HEK293 (cell line): ENCODE results near the gene RDH5.

ENCODE experiments used
- CTCF ChIA-PET: fragments of 350-600 bp; formaldehyde crosslinking; extraction: SDS; loops from one replicate; lab custom pipeline; 2021; ENCODE audit warnings: antibody characterized with exemption; lab: Yijun Ruan, JAX
- POLR2A ChIA-PET: fragments of 300-600 bp; formaldehyde crosslinking; extraction: SDS; loops from one replicate; lab custom pipeline; 2020; ENCODE audit warnings: antibody characterized with exemption, inconsistent platforms; lab: Yijun Ruan, JAX
- H3K27ac ChIP-seq: fragments of 200-500 bp; sonication (Bioruptor generic); 2 replicates; pipeline ENCODE4 v1.5.1; 2014; ENCODE audit warnings: low read depth, low read length, control low read depth, inconsistent platforms; ENCODE audit errors: extremely low read depth
- H3K36me3 ChIP-seq, 2 experiments: fragments of 200-500 bp in 1 of 2; sonication (Bioruptor generic) in 1 of 2; 1 replicate in 1 of 2; 2 replicates in 1 of 2; pipeline ENCODE4 v1.5.1; 2014 to 2017; ENCODE audit warnings: inconsistent platforms in 2 of 2, low read length in 2 of 2; ENCODE audit not compliant: control insufficient read depth in 2 of 2, insufficient read depth in 1 of 2
- H3K4me1 ChIP-seq: fragments of 200-500 bp; sonication (Bioruptor generic); 2 replicates; pipeline ENCODE4 v1.5.1; 2014; ENCODE audit warnings: mild to moderate bottlenecking, low read length, inconsistent platforms; ENCODE audit not compliant: control insufficient read depth, insufficient read depth
- H3K4me3 ChIP-seq: 2 replicates; pipeline ENCODE4 v1.5.1; 2011; ENCODE audit warnings: low read depth, mild to moderate bottlenecking, control low read depth, low read length, moderate library complexity
- H3K9me3 ChIP-seq: fragments of 200-500 bp; sonication (Bioruptor generic); 2 replicates; pipeline ENCODE4 v1.5.1; 2014; ENCODE audit warnings: low read depth, low read length, inconsistent platforms; ENCODE audit not compliant: control insufficient read depth, insufficient read depth
- EGR2 ChIP-seq: fragments of 450-650 bp; formaldehyde crosslinking; IDR thresholded peaks from 2 replicates; pipeline ENCODE4 v1.5.1; 2016; ENCODE audit warnings: low read depth, missing biosample characterization, missing genetic modification characterization
- MYNN ChIP-seq: fragments of 450-650 bp; formaldehyde crosslinking; IDR thresholded peaks from 2 replicates; pipeline ENCODE4 v1.5.1; 2016; ENCODE audit warnings: missing biosample characterization, missing genetic modification characterization, borderline replicate concordance
- PRDM6 ChIP-seq: fragments of 450-650 bp; formaldehyde crosslinking; IDR thresholded peaks from 2 replicates; pipeline ENCODE4 v1.5.1; 2017; ENCODE audit warnings: missing biosample characterization, missing genetic modification characterization
- SP3 ChIP-seq: fragments of 450-650 bp; formaldehyde crosslinking; IDR thresholded peaks from 2 replicates; pipeline ENCODE4 v1.5.1; 2016; ENCODE audit warnings: missing biosample characterization, missing genetic modification characterization
- TCF7L2 ChIP-seq: IDR thresholded peaks from 2 replicates; pipeline ENCODE4 v1.6.1; 2011; ENCODE audit warnings: low read depth, mild to moderate bottlenecking, inconsistent platforms, low read length, moderate library complexity, borderline replicate concordance
- ZFHX2 ChIP-seq: fragments of 450-650 bp; formaldehyde crosslinking; conservative IDR thresholded peaks from 2 replicates; pipeline ENCODE4 v1.5.1; 2016; ENCODE audit warnings: missing biosample characterization, missing genetic modification characterization
- ZFP37 ChIP-seq: fragments of 450-650 bp; formaldehyde crosslinking; IDR thresholded peaks from 2 replicates; pipeline ENCODE4 v1.5.1; 2016; ENCODE audit warnings: missing biosample characterization, missing genetic modification characterization
- ZNF16 ChIP-seq: fragments of 450-650 bp; formaldehyde crosslinking; IDR thresholded peaks from 2 replicates; pipeline ENCODE4 v1.5.1; 2016; ENCODE audit warnings: low read depth, missing biosample characterization, missing genetic modification characterization
- ZNF2 ChIP-seq: fragments of 450-650 bp; formaldehyde crosslinking; IDR thresholded peaks from 2 replicates; pipeline ENCODE4 v1.5.1; 2016; ENCODE audit warnings: missing biosample characterization, missing genetic modification characterization
- ZNF366 ChIP-seq: fragments of 450-650 bp; formaldehyde crosslinking; conservative IDR thresholded peaks from 2 replicates; pipeline ENCODE4 v1.5.1; 2016; ENCODE audit warnings: missing biosample characterization, missing genetic modification characterization
- ZNF37A ChIP-seq: fragments of 450-650 bp; IDR thresholded peaks from 2 replicates; pipeline ENCODE4 v1.5.1; 2018; ENCODE audit warnings: missing biosample characterization, missing genetic modification characterization
- ZNF391 ChIP-seq: fragments of 450-650 bp; formaldehyde crosslinking; IDR thresholded peaks from 2 replicates; pipeline ENCODE4 v1.5.1; 2016; ENCODE audit warnings: low read depth, missing biosample characterization, missing genetic modification characterization, borderline replicate concordance
- ZNF398 ChIP-seq: fragments of 450-650 bp; formaldehyde crosslinking; IDR thresholded peaks from 2 replicates; pipeline ENCODE4 v1.5.1; 2017; ENCODE audit warnings: missing biosample characterization, missing genetic modification characterization
- ZNF416 ChIP-seq: fragments of 450-650 bp; formaldehyde crosslinking; IDR thresholded peaks from 2 replicates; pipeline ENCODE4 v1.5.1; 2016; ENCODE audit warnings: missing biosample characterization, missing genetic modification characterization
- ZNF658 ChIP-seq: fragments of 450-650 bp; formaldehyde crosslinking; IDR thresholded peaks from 2 replicates; pipeline ENCODE4; 2016; ENCODE audit warnings: missing biosample characterization, missing genetic modification characterization
- ZSCAN4 ChIP-seq: fragments of 450-650 bp; formaldehyde crosslinking; IDR thresholded peaks from 2 replicates; pipeline ENCODE4 v1.5.1; 2017; ENCODE audit warnings: missing biosample characterization, missing genetic modification characterization
- ZSCAN5A ChIP-seq: fragments of 450-650 bp; formaldehyde crosslinking; IDR thresholded peaks from 2 replicates; pipeline ENCODE4 v1.5.1; 2016; ENCODE audit warnings: missing biosample characterization, missing genetic modification characterization

RDH5 gene

GRCh38 chr12:55686366-55687010, 33.7 kb upstream of the RDH5 start:
- no peak overlapping the region for H3K27ac ChIP-seq
- peaks cover 0 to 3% of the 10 kb centered on the region in 2 experiments; a peak in 1 of 3 replicates for H3K36me3 ChIP-seq
- H3K4me3 ChIP-seq: no peak overlapping the region
- ChIA-PET POLR2A (no interaction called here), CTCF (interaction anchor here (0.6 kb wide), 1 partner anchor 855 kb away, joined by 4 read pairs; no protein-coding TSS in a partner anchor)
- H3K4me1 ChIP-seq: no peaks in the 10 kb centered on the region
- TF ChIP-seq ZNF658 (tag by site-specific recombination) (no peak), TCF7L2 (no peak), MYNN (tag by site-specific recombination) (no peak), SP3 (tag by site-specific recombination) (no peak), ZNF37A (tag by site-specific recombination) (no peak), ZFP37 (tag by site-specific recombination) (no peak), ZNF391 (tag by site-specific recombination) (no peak), ZNF398 (no peak), ZNF16 (tag by site-specific recombination) (no peak), ZSCAN5A (tag by site-specific recombination) (no peak), ZNF366 (tag by site-specific recombination) (no peak), ZNF2 (tag by site-specific recombination) (no peak), PRDM6 (tag by site-specific recombination) (no peak)
- H3K9me3 ChIP-seq: no peaks in the 10 kb centered on the region

GRCh38 chr12:55687746-55688145, 32.4 kb upstream of the RDH5 start:
- H3K27ac ChIP-seq: no peak overlapping the region
- H3K4me3 ChIP-seq: no peak overlapping the region
- TF ChIP-seq ZNF416 (tag by site-specific recombination) (no peak), ZSCAN4 (no peak), EGR2 (peak; percentile 53; the same call in 1 of the 2 replicates), ZFHX2 (tag by site-specific recombination) (peak; percentile 44; the same call in 1 of the 2 replicates)
- TF ChIP-seq, all 188 proteins: peak for 2
- POLR2A ChIA-PET: no interaction called here
- H3K4me1 ChIP-seq: no peaks in the 10 kb centered on the region
- no peaks in the 10 kb centered on the region for H3K9me3 ChIP-seq
- H3K36me3 ChIP-seq: peaks cover 0 to 3% of the 10 kb centered on the region in 2 experiments; a peak in 1 of 3 replicates
- CTCF ChIA-PET: interaction anchor here (0.6 to 2.2 kb wide), 2 partner anchors 18 kb away, joined by 4 to 9 read pairs; no protein-coding TSS in a partner anchor
